AML-193 (cell line): Measurements from ENCODE around the gene FEZF2.

Experiments
- DNase-seq, 2 experiments: peaks; one replicate each; lab custom pipeline; 2025; lab: John Stamatoyannopoulos, UW

FEZF2 gene

DNA sequence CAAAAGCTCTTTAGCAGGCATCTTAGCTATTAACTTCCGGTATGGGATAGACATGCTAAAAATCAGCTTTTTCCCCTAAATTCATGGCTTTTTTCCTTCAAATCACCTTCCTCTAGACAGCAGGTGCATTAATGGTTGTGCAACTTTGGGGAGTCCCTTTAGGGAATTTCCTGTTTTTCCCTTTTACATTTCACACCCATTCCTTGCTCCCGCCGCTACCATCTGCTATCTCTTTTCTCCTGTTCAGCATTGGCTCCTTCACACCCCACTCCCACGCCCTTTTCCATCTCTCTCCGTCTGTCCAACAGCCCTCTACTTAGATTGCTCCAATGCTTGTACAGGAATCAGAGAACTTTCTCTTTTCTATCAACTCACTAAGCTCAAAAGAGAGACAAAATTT lies 43.4 kb downstream of the FEZF2 start:
- no peak for DNase-seq

DNA sequence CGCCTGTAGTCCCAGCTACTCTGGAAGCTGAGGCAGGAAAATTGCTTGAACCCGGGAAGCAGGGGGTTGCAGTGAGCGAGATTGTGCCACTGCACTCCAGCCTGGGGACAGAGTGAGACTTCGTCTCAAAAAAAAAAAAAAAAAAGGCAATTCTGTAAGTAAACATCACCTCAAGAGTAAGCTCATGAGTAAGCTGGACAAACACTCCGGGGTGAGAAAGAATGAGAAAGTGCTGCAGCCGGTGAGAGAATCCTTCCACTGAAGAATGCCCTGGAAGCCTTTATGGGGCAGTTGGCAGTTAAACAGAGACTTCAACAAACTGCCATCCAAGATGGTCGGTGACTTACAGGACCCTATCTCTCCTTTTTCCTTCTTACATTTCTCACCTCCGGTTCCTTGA lies 47.5 kb downstream of the FEZF2 start:
- no peak for DNase-seq

DNA sequence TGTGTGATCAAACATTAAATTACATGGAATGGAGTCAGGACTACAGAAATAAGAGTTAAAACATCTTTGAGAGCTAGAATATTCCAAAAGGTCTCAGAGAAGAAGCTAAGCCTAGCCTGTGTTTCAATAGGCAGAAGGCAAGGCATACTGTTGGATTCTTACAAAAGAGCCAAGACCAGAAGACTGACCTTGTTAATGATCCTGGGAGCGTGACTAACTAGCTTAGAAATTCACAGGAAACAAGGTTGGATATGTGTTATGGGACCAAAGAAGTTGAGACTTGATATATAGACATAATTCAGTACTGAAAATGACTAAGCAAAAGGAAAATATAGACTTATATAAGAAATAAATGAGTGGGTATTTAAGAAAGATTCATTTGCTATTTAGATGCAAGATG lies 50.1 kb downstream of the FEZF2 start:
- no peak for DNase-seq
